Gastroesophageal sphincter (tissue), 4 donors: ENCODE measurements around the gene ANKRD60. TPM values are rescaled to one million over a fixed set of nuclear protein-coding genes. Genes with fewer than 3 reads are reported as not detected.

Source experiments
- ATAC-seq: fragments of 150-250 bp; one replicate; pipeline ENCODE4 v1.9.1; 2016; ENCODE audit warnings: mild to moderate bottlenecking, moderate library complexity
- H3K27ac ChIP-seq, 4 donors: fragments of 200-600 bp; sonication (generic) in 3 of 4; 1 replicate in 3 of 4; 2 replicates in 1 of 4; pipeline ENCODE4 v1.5.1; 2016 to 2019
- H3K27me3 ChIP-seq: fragments of 200-600 bp; sonication (generic); one replicate; pipeline ENCODE4 v1.5.1; 2019
- H3K36me3 ChIP-seq, 2 donors: fragments of 200-600 bp; sonication (generic); one replicate each; pipeline ENCODE4 v1.5.1; 2019; ENCODE audit warnings: control low read depth in 1 of 2
- H3K4me1 ChIP-seq, 3 donors: fragments of 200-600 bp; sonication (generic); 1 replicate in 2 of 3; 2 replicates in 1 of 3; pipeline ENCODE4 v1.5.1; 2016 to 2019; ENCODE audit warnings: control low read depth in 2 of 3
- H3K4me3 ChIP-seq, 2 donors: fragments of 200-600 bp; sonication (generic); one replicate each; pipeline ENCODE4 v1.5.1; 2019; ENCODE audit warnings: mild to moderate bottlenecking in 1 of 2, moderate library complexity in 1 of 2
- H3K9me3 ChIP-seq, 3 donors: fragments of 200-600 bp; sonication (generic); one replicate each; pipeline ENCODE4 v1.5.1; 2017 to 2019; ENCODE audit warnings: control low read depth in 2 of 3
- EP300 ChIP-seq: sonication (generic); formaldehyde crosslinking; IDR thresholded peaks from one replicate; pipeline ENCODE4 v1.6.1; 2017; ENCODE audit warnings: antibody characterized with exemption, mild to moderate bottlenecking
- POLR2A ChIP-seq, 2 donors: fragments of 450-650 bp; IDR thresholded peaks; one replicate each; pipeline ENCODE4 v1.6.1; 2017; ENCODE audit warnings: antibody characterized with exemption in 2 of 2, mild to moderate bottlenecking in 2 of 2, moderate library complexity in 1 of 2
- POLR2AphosphoS5 ChIP-seq: sonication (generic); formaldehyde crosslinking; IDR thresholded peaks from one replicate; pipeline ENCODE4 v1.6.1; 2017; ENCODE audit warnings: antibody characterized with exemption
- WGBS, 2 donors: methylation state at CpG; one replicate each; pipeline ENCODE4 v1.1.5; 2018; ENCODE audit warnings: low coverage in 1 of 2; 5-methylcytosine and 5-hydroxymethylcytosine counted together
- total RNA-seq, 4 donors: library from RNA; depleted of rRNA; stranded (reverse); fragments of >200 nt; gene quantifications; one replicate each; pipeline ENCODE4 v1.1.0, GENCODE V29; 2016
- TF ChIP-seq, protein P1 (sequence below), 4 experiments: fragments of 200-600 bp in 2 of 4; fragments of 450-650 bp in 2 of 4; sonication (generic) in 1 of 4; IDR thresholded peaks; one replicate each; pipeline ENCODE4 v1.5.1; 2017 to 2019; ENCODE audit warnings: antibody characterized with exemption in 4 of 4, mild to moderate bottlenecking in 2 of 4, moderate library complexity in 2 of 4

ANKRD60 gene
- total RNA-seq, 4 donors from 2014 or later = not detected

DNA sequence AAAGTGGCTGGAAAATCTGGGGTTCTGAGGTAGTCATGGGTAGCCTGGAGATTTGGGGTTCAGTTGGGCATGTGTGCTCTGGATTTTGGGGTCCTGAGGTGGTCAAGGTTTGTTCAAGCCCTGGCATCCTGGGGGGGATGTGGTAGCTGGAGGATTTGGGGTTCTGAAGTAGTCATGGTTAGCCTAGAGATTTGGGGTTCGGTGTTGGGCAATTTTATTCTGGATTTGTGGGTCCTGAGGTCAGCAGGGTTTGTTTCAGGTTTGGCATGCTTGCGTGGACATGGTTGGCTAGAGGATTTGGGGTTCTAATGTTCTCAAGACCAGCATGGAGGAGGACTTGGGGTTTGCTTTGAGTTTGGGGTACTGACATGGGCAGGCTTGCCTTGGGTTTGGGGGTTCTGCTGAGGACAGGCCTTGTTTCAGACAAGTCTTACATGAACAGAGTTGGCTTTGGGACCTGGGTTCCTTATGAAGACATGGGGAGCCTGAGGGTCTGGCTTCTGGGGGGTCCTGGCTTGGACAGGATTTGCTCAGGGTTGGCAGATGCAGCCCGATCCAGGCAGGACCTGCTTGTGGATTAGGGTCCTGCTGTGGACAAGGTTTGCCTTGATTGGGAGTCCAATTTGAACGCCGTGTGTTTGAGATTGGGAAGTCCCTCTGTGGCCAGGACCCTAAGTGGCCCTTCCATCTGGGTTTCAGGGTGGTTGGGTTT, 906 bp downstream of the ANKRD60 start:
- Histone ChIP-seq H3K9me3 (no peaks in the 10 kb centered on the region), H3K36me3 (peaks cover 0 to 14% of the 10 kb centered on the region in 2 donors), H3K27ac (no peak overlapping the region), H3K4me3 (no peak overlapping the region), H3K27me3 (peaks cover 45% of the 10 kb centered on the region), H3K4me1 (peaks cover 0 to 14% (median 0%) of the 10 kb centered on the region in 3 donors)
- TF ChIP-seq POLR2A (IDR thresholded peaks at IDR 0.05) = no peak
- no peak for TF ChIP-seq EP300
- TF ChIP-seq POLR2AphosphoS5 = no peak
- TF ChIP-seq, protein P1, sequence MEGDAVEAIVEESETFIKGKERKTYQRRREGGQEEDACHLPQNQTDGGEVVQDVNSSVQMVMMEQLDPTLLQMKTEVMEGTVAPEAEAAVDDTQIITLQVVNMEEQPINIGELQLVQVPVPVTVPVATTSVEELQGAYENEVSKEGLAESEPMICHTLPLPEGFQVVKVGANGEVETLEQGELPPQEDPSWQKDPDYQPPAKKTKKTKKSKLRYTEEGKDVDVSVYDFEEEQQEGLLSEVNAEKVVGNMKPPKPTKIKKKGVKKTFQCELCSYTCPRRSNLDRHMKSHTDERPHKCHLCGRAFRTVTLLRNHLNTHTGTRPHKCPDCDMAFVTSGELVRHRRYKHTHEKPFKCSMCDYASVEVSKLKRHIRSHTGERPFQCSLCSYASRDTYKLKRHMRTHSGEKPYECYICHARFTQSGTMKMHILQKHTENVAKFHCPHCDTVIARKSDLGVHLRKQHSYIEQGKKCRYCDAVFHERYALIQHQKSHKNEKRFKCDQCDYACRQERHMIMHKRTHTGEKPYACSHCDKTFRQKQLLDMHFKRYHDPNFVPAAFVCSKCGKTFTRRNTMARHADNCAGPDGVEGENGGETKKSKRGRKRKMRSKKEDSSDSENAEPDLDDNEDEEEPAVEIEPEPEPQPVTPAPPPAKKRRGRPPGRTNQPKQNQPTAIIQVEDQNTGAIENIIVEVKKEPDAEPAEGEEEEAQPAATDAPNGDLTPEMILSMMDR (IDR thresholded peaks at IDR 0.05) = no peak
- WGBS, 2 donors = 100% methylated on average over 1 to 2 of the region's 5 CpGs
- ATAC-seq = no peak

DNA sequence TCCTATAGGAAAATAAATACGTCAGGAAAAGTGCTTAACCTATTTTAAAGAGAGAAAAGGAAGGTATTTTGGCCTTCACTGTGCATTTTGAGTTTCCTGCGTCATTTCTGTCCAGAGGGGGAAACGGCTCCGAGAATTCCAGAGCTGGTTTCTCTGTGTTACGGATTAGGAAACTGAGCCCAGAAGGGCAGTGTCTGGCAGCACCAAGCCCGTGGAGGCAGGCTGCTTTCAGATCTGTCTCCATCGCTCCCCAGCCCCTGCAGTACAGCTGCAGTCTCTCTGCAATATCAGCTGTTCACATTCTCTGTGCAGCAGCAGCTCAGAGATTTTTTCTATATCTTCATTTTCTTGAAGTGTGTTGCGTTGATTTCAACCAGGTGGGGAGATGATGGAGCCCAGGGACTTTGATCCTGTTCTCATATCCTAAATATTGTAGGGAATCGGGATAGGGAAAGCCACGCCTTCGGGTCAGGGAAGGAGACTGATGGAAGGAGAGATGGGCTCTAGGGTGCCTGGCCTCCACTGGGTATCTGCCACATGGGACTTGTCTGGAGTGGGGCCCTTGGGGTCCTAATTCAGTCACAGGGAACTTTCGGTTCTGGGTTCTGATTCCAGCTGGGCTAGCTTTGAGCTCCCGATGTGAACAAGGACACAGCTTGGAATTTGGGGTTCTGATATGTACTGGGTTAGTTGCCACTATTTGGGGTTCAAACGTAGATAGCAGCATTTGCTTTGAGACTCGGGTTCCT, 2.8 kb downstream of the ANKRD60 start:
- H3K9me3 ChIP-seq = no peaks in the 10 kb centered on the region
- TF ChIP-seq EP300 (no peak), POLR2AphosphoS5 (no peak), POLR2A (IDR thresholded peaks at IDR 0.05) (no peak)
- TF ChIP-seq, protein P1 (IDR thresholded peaks at IDR 0.05) = no peak
- no peak for ATAC-seq
- no peak overlapping the region for H3K4me3 ChIP-seq
- peaks cover 0 to 14% (median 0%) of the 10 kb centered on the region in 3 donors for H3K4me1 ChIP-seq
- H3K27ac ChIP-seq = no peak overlapping the region
- peaks cover 64% of the 10 kb centered on the region for H3K27me3 ChIP-seq
- no peaks in the 10 kb centered on the region for H3K36me3 ChIP-seq
- WGBS, 2 donors = 47 to 50% methylated on average over 4 to 14 of the region's 15 CpGs

DNA sequence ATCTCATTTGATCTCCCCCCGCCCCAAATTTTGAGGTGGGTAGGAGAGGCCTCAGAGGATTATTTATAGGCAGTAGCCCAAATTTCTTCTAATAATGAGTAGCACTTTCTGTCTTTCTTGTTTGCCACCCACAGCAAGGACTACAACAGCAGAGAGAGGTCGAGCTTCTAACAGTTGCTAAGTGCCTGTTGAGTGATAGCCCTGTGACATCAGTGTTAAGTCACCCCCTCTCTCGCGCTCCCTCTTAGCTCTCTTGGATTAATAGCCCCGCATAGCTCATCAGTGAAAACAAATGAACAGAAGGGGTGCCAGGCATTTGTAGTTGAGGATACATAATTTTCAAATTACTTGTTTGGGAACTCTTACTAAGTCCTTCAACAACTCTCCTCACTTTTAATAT, 3.5 kb downstream of the ANKRD60 start:
- TF ChIP-seq, protein P1 (IDR thresholded peaks at IDR 0.05) = no peak
- TF ChIP-seq POLR2A (IDR thresholded peaks at IDR 0.05) (no peak), EP300 (no peak), POLR2AphosphoS5 (no peak)
- 50 to 54% methylated on average over 4 to 5 of the region's 5 CpGs for WGBS, 2 donors
- ATAC-seq = no peak

DNA sequence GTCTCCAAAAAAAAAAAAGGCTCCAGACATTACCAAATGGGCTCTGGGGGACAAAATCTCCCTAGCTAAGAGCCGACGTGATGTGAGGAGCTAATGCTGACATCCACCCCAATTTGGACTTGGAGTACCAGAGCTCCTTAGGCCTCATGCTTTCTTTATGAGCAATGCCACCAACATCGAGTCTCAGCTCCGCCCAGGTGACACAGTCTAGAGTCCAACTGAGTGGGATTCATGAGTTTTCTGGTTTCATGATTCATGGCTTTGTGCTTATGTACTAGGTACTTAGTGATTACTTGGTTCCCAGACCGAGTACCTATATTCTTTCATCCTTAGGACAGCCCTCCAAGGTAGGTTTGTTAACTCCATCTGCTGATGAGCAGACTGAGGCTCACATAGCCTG, 4.4 kb downstream of the ANKRD60 start:
- no peaks in the 10 kb centered on the region for H3K36me3 ChIP-seq
- no peak for TF ChIP-seq POLR2A (IDR thresholded peaks at IDR 0.05)
- TF ChIP-seq POLR2AphosphoS5 = no peak
- no peak for TF ChIP-seq EP300
- TF ChIP-seq, protein P1 (IDR thresholded peaks at IDR 0.05) = no peak
- peaks cover 77% of the 10 kb centered on the region for H3K27me3 ChIP-seq
- H3K4me1 ChIP-seq = peaks cover 0 to 14% (median 0%) of the 10 kb centered on the region in 3 donors
- H3K9me3 ChIP-seq = peaks cover 0 to 10% (median 0%) of the 10 kb centered on the region in 3 donors
- H3K4me3 ChIP-seq = no peak overlapping the region
- ATAC-seq = no peak
- 80 to 95% methylated on average over 2 to 4 of the region's 5 CpGs for WGBS, 2 donors
- no peak overlapping the region for H3K27ac ChIP-seq

More for the DNA sequence above, 3.5 kb downstream of the ANKRD60 start:
- H3K4me3 ChIP-seq = no peak overlapping the region
- H3K4me1 ChIP-seq = peaks cover 0 to 14% (median 0%) of the 10 kb centered on the region in 3 donors
- H3K9me3 ChIP-seq = peaks cover 0 to 1% (median 0%) of the 10 kb centered on the region in 3 donors
- H3K27me3 ChIP-seq = peaks cover 70% of the 10 kb centered on the region
- H3K27ac ChIP-seq = no peak overlapping the region
- no peaks in the 10 kb centered on the region for H3K36me3 ChIP-seq
